Epithelial cell of proximal tubule (primary cell): Measurements from ENCODE around the gene C19orf53. TPM values are rescaled to one million over a fixed set of nuclear protein-coding genes. Genes with fewer than 3 reads are reported as not detected.

ENCODE experiments used
- DNase-seq: peaks from one replicate; pipeline ENCODE4 v3.0.0-alpha.2; 2011; ENCODE audit warnings: low read depth
- H3K4me3 ChIP-seq: 2 replicates; pipeline ENCODE4 v1.5.1; 2011; ENCODE audit warnings: low read depth, mild to moderate bottlenecking, low read length
- total RNA-seq: library from RNA; depleted of rRNA; stranded (reverse); fragments of >200 nt; gene quantifications from 2 replicates; pipeline ENCODE4 v1.2.3, GENCODE V29; 2015
- TF ChIP-seq, protein P1 (sequence below): conservative IDR thresholded peaks from 2 replicates; pipeline ENCODE4 v1.5.1; 2012; ENCODE audit warnings: low read depth, mild to moderate bottlenecking, low read length

The C19orf53 gene
- total RNA-seq, 1 donor from 2014 or later = 200 TPM

DNA sequence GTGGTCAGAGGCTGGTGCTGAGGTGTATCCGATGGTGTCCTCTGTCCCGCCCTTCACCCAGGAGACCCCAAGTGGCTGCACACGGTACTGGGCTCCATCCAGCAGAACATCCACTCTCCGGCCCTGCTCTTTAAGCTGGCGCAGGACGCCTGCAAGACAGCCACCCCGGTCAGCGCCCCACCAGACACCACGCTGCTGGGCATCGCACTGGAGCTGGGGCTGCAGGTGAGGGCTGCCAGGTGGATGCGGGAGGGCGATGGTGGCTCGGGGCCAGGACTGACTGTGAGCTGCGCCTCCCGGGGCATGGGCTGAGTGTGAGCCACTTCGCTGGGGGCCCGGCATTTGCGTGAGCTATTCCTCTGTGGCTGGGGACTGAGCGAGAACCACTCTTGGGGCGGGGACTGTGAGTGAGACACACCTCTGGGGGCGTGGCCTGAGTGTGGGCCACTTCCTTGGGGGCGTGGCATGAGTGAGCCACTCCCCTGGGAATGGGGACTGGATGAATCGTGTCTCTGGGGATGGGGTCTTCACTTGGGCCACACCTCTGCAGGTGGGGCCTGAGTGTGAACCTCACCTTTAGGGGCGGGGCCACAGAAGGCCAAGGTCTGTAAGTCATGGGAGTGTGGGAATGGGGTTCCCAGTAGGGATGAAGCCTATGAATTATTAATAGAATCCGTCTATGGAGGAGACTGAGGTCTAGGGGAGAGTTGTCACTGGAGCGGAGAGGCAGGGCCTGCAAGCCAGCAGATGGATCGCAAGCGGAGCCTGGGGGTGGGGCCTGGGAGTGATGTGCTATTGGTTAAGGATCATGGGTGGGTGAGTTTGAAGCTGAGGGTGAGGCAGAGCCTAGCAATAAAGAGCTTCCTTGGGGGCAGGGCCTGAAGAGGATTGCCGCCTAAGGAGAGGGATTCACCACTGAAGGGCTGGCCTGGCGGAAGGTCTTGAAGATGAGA lies 51.5 kb downstream of the C19orf53 start:
- no peak overlapping the region for H3K4me3 ChIP-seq
- no peak for DNase-seq
- TF ChIP-seq, protein P1, sequence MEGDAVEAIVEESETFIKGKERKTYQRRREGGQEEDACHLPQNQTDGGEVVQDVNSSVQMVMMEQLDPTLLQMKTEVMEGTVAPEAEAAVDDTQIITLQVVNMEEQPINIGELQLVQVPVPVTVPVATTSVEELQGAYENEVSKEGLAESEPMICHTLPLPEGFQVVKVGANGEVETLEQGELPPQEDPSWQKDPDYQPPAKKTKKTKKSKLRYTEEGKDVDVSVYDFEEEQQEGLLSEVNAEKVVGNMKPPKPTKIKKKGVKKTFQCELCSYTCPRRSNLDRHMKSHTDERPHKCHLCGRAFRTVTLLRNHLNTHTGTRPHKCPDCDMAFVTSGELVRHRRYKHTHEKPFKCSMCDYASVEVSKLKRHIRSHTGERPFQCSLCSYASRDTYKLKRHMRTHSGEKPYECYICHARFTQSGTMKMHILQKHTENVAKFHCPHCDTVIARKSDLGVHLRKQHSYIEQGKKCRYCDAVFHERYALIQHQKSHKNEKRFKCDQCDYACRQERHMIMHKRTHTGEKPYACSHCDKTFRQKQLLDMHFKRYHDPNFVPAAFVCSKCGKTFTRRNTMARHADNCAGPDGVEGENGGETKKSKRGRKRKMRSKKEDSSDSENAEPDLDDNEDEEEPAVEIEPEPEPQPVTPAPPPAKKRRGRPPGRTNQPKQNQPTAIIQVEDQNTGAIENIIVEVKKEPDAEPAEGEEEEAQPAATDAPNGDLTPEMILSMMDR = peak; percentile 9

- no peak for DNase-seq
- no peak overlapping the region for H3K4me3 ChIP-seq
- TF ChIP-seq, protein P1 = no peak
Measured at GRCh38 chr19:13826652-13827235, 52.5 kb downstream of the C19orf53 start.

- no peak for DNase-seq
- no peak overlapping the region for H3K4me3 ChIP-seq
- TF ChIP-seq, protein P1 = no peak
Measured at GRCh38 chr19:13827656-13828055, 53.4 kb downstream of the C19orf53 start.

Other genes starting within 250 kb of the C19orf53 start
- gene MRI1, start 9.9 kb upstream of the C19orf53 start, total RNA-seq = 47.8 and 63.0 TPM in 2 replicates
- gene ZSWIM4, start 21.0 kb downstream of the C19orf53 start, total RNA-seq = 9.4 and 13.5 TPM in 2 replicates
- gene NANOS3, start 102.7 kb downstream of the C19orf53 start, total RNA-seq = not detected in 2 replicates
- gene BRME1, start 131.7 kb downstream of the C19orf53 start, total RNA-seq = 0.58 and 1.4 TPM in 2 replicates
- gene CC2D1A, start 131.7 kb downstream of the C19orf53 start, total RNA-seq = 27.2 and 30.6 TPM in 2 replicates
- 0.46 TPM in 1 of 2 replicates, not detected in the other for gene PODNL1, start 164.0 kb downstream of the C19orf53 start, total RNA-seq
- gene DCAF15, start 178.1 kb downstream of the C19orf53 start, total RNA-seq = 49.5 and 52.5 TPM in 2 replicates
- 4.2 and 4.5 TPM in 2 replicates for gene RFX1, start 231.9 kb downstream of the C19orf53 start, total RNA-seq